Measurements from ENCODE around the gene CHPF2. TPM values are rescaled to one million over a fixed set of nuclear protein-coding genes. Genes with fewer than 3 reads are reported as not detected.

The CHPF2 gene
- polyA plus RNA-seq, 2 donors, result 10.8 to 13.6 TPM

- H3K27ac ChIP-seq (ENCODE audit: low read depth in 2 of 2, low read length in 1 of 2), result no peak overlapping the region
- peaks cover 3 to 15% of the 10 kb centered on the region in 2 donors for H3K4me1 ChIP-seq (ENCODE audit: control insufficient read depth in 2 of 2, insufficient read depth in 2 of 2, low read length in 1 of 2)
- H3K27me3 ChIP-seq (ENCODE audit: control insufficient read depth in 1 of 2, insufficient read depth in 2 of 2, low read length in 2 of 2), result no peaks in the 10 kb centered on the region
- no peaks in the 10 kb centered on the region for H3K36me3 ChIP-seq (ENCODE audit: control insufficient read depth in 2 of 2, insufficient read depth in 2 of 2, low read length in 1 of 2)
- H3K4me3 ChIP-seq (ENCODE audit: low read depth in 1 of 2, low read length in 2 of 2), result no peak overlapping the region
- 81 to 85% methylated on average over 5 of the region's 5 CpGs for WGBS, 2 donors
- no peaks in the 10 kb centered on the region for H3K9me3 ChIP-seq (ENCODE audit: control insufficient read depth in 2 of 2, insufficient read depth in 1 of 2, low read depth in 1 of 2, low read length in 1 of 2)
Observed at GRCh38 chr7:151279868-151280267, 47.6 kb downstream of the CHPF2 start.

DNA sequence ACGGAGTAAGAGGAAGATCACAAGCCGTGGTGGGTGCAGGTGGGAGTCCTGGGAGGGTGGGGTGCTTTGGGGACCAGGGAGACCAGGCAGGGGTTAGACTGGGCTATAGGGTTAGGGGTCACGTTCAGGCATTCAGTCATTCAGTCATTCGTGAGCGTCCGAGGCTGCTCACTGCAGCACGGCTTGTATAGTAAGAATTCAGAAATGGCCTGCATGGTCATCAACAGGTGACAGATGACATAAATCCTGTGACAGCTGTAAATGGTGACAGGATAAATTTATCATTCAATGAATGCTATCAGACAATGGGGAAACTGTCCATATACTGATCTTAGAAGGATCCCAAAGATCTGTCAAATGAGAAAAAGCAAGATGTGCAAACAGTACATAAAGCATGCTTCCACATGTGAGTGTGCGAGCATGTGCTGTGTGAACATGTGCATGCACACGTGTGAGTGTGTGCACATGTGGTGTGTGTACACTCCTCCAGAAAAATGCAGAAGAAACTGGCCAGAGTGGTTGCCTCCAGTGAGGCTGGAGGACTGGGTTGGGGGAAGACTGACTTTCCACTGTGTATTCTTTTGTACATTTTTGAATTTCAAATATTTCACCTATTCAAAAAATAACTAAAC, 48.2 kb downstream of the CHPF2 start:
- Histone ChIP-seq H3K27me3 (ENCODE audit: control insufficient read depth in 1 of 2, insufficient read depth in 2 of 2, low read length in 2 of 2) (no peaks in the 10 kb centered on the region), H3K4me3 (ENCODE audit: low read depth in 1 of 2, low read length in 2 of 2) (no peak overlapping the region), H3K9me3 (ENCODE audit: control insufficient read depth in 2 of 2, insufficient read depth in 1 of 2, low read depth in 1 of 2, low read length in 1 of 2) (no peaks in the 10 kb centered on the region), H3K27ac (ENCODE audit: low read depth in 2 of 2, low read length in 1 of 2) (no peak overlapping the region), H3K36me3 (ENCODE audit: control insufficient read depth in 2 of 2, insufficient read depth in 2 of 2, low read length in 1 of 2) (no peaks in the 10 kb centered on the region), H3K4me1 (ENCODE audit: control insufficient read depth in 2 of 2, insufficient read depth in 2 of 2, low read length in 1 of 2) (peaks cover under 1 to 15% of the 10 kb centered on the region in 2 donors)
- WGBS, 2 donors, result 91 to 92% methylated on average over 9 of the region's 9 CpGs

DNA sequence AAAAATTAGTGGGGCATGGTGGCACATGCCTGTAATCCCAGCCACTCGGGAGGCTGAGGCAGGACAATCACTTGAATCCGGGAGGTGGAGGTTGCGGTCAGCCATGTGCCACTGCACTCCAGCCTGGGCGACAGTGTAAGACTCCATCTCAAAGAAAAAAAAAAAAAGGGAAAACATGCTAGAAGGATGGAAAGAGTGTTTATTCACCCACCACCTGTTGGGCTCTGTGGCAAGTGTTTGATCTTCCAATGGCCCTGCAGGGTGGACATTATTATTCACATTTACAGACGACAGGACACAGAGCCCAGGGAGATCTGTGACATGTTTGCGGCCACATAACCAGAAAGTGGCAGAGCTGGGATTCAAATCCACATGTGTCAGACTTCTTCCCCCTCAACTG, 49.4 kb downstream of the CHPF2 start:
- H3K27ac ChIP-seq (ENCODE audit: low read depth in 2 of 2, low read length in 1 of 2), result no peak overlapping the region
- H3K9me3 ChIP-seq (ENCODE audit: control insufficient read depth in 2 of 2, insufficient read depth in 1 of 2, low read depth in 1 of 2, low read length in 1 of 2), result no peaks in the 10 kb centered on the region
- no peaks in the 10 kb centered on the region for H3K36me3 ChIP-seq (ENCODE audit: control insufficient read depth in 2 of 2, insufficient read depth in 2 of 2, low read length in 1 of 2)
- H3K4me1 ChIP-seq (ENCODE audit: control insufficient read depth in 2 of 2, insufficient read depth in 2 of 2, low read length in 1 of 2), result peaks cover 0 to 7% of the 10 kb centered on the region in 2 donors
- H3K4me3 ChIP-seq (ENCODE audit: low read depth in 1 of 2, low read length in 2 of 2), result no peak overlapping the region
- no peaks in the 10 kb centered on the region for H3K27me3 ChIP-seq (ENCODE audit: control insufficient read depth in 1 of 2, insufficient read depth in 2 of 2, low read length in 2 of 2)
- 76 to 80% methylated on average over 6 of the region's 6 CpGs for WGBS, 2 donors

DNA sequence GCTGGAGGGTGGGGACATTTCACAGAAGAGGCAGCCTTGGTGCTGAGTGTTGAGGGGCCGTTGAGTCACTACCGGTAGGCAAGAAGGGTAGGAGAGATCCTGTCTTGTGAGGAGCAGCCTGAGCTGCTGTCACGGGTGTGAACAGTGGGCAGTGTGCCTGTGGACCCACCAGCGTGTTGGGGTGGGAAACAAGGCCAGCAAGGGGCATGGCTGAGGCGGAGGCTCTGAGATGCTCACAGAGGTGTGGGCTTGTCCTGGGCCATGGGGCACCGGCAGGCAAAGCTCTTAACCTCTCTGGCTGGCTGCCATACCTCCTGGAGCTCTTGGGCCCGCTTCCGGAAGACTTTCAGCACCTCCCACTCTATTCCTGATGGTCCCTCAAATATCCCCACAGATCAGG, 49.8 kb downstream of the CHPF2 start:
- Histone ChIP-seq H3K36me3 (ENCODE audit: control insufficient read depth in 2 of 2, insufficient read depth in 2 of 2, low read length in 1 of 2) (no peaks in the 10 kb centered on the region), H3K27ac (ENCODE audit: low read depth in 2 of 2, low read length in 1 of 2) (no peak overlapping the region), H3K4me1 (ENCODE audit: control insufficient read depth in 2 of 2, insufficient read depth in 2 of 2, low read length in 1 of 2) (peaks cover 0 to 7% of the 10 kb centered on the region in 2 donors), H3K27me3 (ENCODE audit: control insufficient read depth in 1 of 2, insufficient read depth in 2 of 2, low read length in 2 of 2) (no peaks in the 10 kb centered on the region), H3K4me3 (ENCODE audit: low read depth in 1 of 2, low read length in 2 of 2) (no peak overlapping the region), H3K9me3 (ENCODE audit: control insufficient read depth in 2 of 2, insufficient read depth in 1 of 2, low read depth in 1 of 2, low read length in 1 of 2) (no peaks in the 10 kb centered on the region)
- 76 to 80% methylated on average over 8 of the region's 8 CpGs for WGBS, 2 donors

DNA sequence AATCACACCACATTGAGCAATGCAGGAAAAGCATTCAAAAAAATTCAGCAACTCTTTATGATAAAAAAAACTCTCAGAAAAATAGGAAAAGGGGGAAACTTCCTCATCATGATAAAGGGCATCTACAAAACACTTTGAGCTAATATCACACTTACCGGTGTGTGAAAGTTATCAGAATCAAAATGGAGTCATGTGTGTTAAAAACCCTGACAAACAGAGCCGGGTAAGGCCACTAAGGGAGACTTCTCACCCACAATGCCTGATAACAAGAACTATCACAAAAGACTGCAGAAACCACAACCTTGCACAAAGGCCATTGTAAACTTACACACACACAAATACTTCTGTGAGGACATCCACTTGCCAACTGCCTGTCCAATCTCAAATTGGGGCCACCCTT, 51.0 kb downstream of the CHPF2 start:
- no peaks in the 10 kb centered on the region for H3K9me3 ChIP-seq (ENCODE audit: control insufficient read depth in 2 of 2, insufficient read depth in 1 of 2, low read depth in 1 of 2, low read length in 1 of 2)
- H3K27me3 ChIP-seq (ENCODE audit: control insufficient read depth in 1 of 2, insufficient read depth in 2 of 2, low read length in 2 of 2), result no peaks in the 10 kb centered on the region
- no peaks in the 10 kb centered on the region for H3K36me3 ChIP-seq (ENCODE audit: control insufficient read depth in 2 of 2, insufficient read depth in 2 of 2, low read length in 1 of 2)
- no peak overlapping the region for H3K27ac ChIP-seq (ENCODE audit: low read depth in 2 of 2, low read length in 1 of 2)
- no peaks in the 10 kb centered on the region for H3K4me1 ChIP-seq (ENCODE audit: control insufficient read depth in 2 of 2, insufficient read depth in 2 of 2, low read length in 1 of 2)
- H3K4me3 ChIP-seq (ENCODE audit: low read depth in 1 of 2, low read length in 2 of 2), result no peak overlapping the region
- 86 to 91% methylated on average over 2 of the region's 2 CpGs for WGBS, 2 donors

DNA sequence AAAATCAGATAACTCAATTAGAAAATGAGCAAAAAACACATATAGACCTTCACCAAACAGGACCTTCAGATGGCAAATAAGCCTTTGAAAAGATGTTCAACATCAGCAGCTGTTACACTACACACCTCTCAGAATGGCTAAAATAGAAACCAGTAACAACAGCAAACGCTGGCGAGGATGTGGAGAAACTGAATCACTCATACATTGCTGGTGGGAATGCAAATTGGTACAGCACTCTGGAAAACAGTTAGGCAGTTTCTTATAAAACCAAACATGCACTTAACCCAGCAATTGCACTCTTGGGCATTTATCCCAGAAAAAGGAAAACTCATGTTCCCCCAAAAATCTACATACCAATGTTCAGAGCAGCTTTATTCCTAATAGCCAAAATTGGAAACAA, 53.9 kb downstream of the CHPF2 start:
- H3K27me3 ChIP-seq (ENCODE audit: control insufficient read depth in 1 of 2, insufficient read depth in 2 of 2, low read length in 2 of 2), result no peaks in the 10 kb centered on the region

More for the DNA sequence above, 53.9 kb downstream of the CHPF2 start:
- no peak overlapping the region for H3K4me3 ChIP-seq (ENCODE audit: low read depth in 1 of 2, low read length in 2 of 2)
- H3K4me1 ChIP-seq (ENCODE audit: control insufficient read depth in 2 of 2, insufficient read depth in 2 of 2, low read length in 1 of 2), result no peaks in the 10 kb centered on the region
- 46 to 48% methylated on average over 2 of the region's 2 CpGs for WGBS, 2 donors
- no peaks in the 10 kb centered on the region for H3K36me3 ChIP-seq (ENCODE audit: control insufficient read depth in 2 of 2, insufficient read depth in 2 of 2, low read length in 1 of 2)
- no peaks in the 10 kb centered on the region for H3K9me3 ChIP-seq (ENCODE audit: control insufficient read depth in 2 of 2, insufficient read depth in 1 of 2, low read depth in 1 of 2, low read length in 1 of 2)
- H3K27ac ChIP-seq (ENCODE audit: low read depth in 2 of 2, low read length in 1 of 2), result no peak overlapping the region

Other genes starting within 250 kb of the CHPF2 start
- 1 to 10 TPM; 4.5 to 4.9 TPM for gene NOS3, start 241.5 kb upstream of the CHPF2 start, polyA plus RNA-seq
- 100 to 1,000 TPM in 1 of 2 donors, 10 to 100 TPM in 1; 36.0 to 143 TPM for gene ATG9B, start 208.0 kb upstream of the CHPF2 start, polyA plus RNA-seq
- 10 to 100 TPM; 24.0 to 27.6 TPM for gene ABCB8, start 204.0 kb upstream of the CHPF2 start, polyA plus RNA-seq
- 1 to 10 TPM; 1.1 to 4.2 TPM for gene ASIC3, start 184.0 kb upstream of the CHPF2 start, polyA plus RNA-seq
- gene CDK5, start 174.6 kb upstream of the CHPF2 start, polyA plus RNA-seq, result 1 to 10 TPM; 5.2 to 9.7 TPM
- gene SLC4A2, start 172.9 kb upstream of the CHPF2 start, polyA plus RNA-seq, result 10 to 100 TPM; 35.7 to 45.5 TPM
- 100 to 1,000 TPM in 1 of 2 donors, 10 to 100 TPM in 1; 80.0 to 144 TPM for gene FASTK, start 151.7 kb upstream of the CHPF2 start, polyA plus RNA-seq
- gene TMUB1, start 149.0 kb upstream of the CHPF2 start, polyA plus RNA-seq, result 10 to 100 TPM; 33.4 to 64.2 TPM
- gene AGAP3, start 146.0 kb upstream of the CHPF2 start, polyA plus RNA-seq, result 10 to 100 TPM; 60.8 to 98.8 TPM
- gene GBX1, start 64.8 kb upstream of the CHPF2 start, polyA plus RNA-seq, result not detected
- gene ASB10, start 45.2 kb upstream of the CHPF2 start, polyA plus RNA-seq, result under 1 TPM in 1 of 2 donors, not detected in 1; 0.01 TPM
- gene H2BK1, start 22.0 kb upstream of the CHPF2 start, polyA plus RNA-seq, result not detected
- 10 to 100 TPM in 1 of 2 donors, 1 to 10 TPM in 1; 8.6 to 19.8 TPM for gene ABCF2, start 5.3 kb upstream of the CHPF2 start, polyA plus RNA-seq
- gene SMARCD3, start 16.2 kb downstream of the CHPF2 start, polyA plus RNA-seq, result 1 to 10 TPM; 7.5 to 8.3 TPM
- gene NUB1, start 109.3 kb downstream of the CHPF2 start, polyA plus RNA-seq, result 10 to 100 TPM; 12.1 to 15.5 TPM
- gene WDR86, start 177.6 kb downstream of the CHPF2 start, polyA plus RNA-seq, result under 1 TPM; 0.28 to 0.86 TPM
- gene CRYGN, start 207.7 kb downstream of the CHPF2 start, polyA plus RNA-seq, result under 1 TPM in 1 of 2 donors, not detected in 1; 0.01 TPM